Astrocyte of the cerebellum (primary cell): ENCODE measurements around the gene SPAM1.

Source experiments
- DNase-seq: peaks from one replicate; pipeline ENCODE4 v3.0.0-alpha.2; 2011; ENCODE audit warnings: low read depth
- H3K4me3 ChIP-seq: 2 replicates; pipeline ENCODE4 v1.5.1; 2011; ENCODE audit warnings: mild to moderate bottlenecking, low read depth, low read length, moderate library complexity
- CTCF ChIP-seq: IDR thresholded peaks from 2 replicates; pipeline ENCODE4 v1.5.1; 2012; ENCODE audit warnings: low read length, low read depth, moderate library complexity, mild to moderate bottlenecking; ENCODE audit errors: missing control alignments
- in situ Hi-C: cut with HindIII; loops from 2 replicates; pipeline ENCODE4 v1.10.0; 2017; ENCODE audit warnings: low sequenced_read_pairs

SPAM1 gene

GRCh38 chr7:123945938-123946337 lies 20.9 kb downstream of the SPAM1 start:
- H3K4me3 ChIP-seq, result no peak overlapping the region
- in situ Hi-C loops, result no loop called here
- TF ChIP-seq CTCF, result no peak
- DNase-seq, result no peak

- no peak overlapping the region for H3K4me3 ChIP-seq
- DNase-seq, result no peak
- in situ Hi-C loops, result no loop called here
- no peak for TF ChIP-seq CTCF
Observed at GRCh38 chr7:123948136-123948535, 23.1 kb downstream of the SPAM1 start.

GRCh38 chr7:123958186-123958703 lies 33.2 kb downstream of the SPAM1 start:
- in situ Hi-C loops, result no loop called here
- no peak for DNase-seq
- TF ChIP-seq CTCF, result no peak
- no peak overlapping the region for H3K4me3 ChIP-seq

GRCh38 chr7:123961771-123962170 lies 36.7 kb downstream of the SPAM1 start:
- in situ Hi-C loops, result no loop called here
- no peak overlapping the region for H3K4me3 ChIP-seq
- peak; percentile 53 for DNase-seq
- TF ChIP-seq CTCF, result no peak

GRCh38 chr7:123966936-123967335 lies 41.9 kb downstream of the SPAM1 start:
- H3K4me3 ChIP-seq, result no peak overlapping the region
- peak; percentile 33 for TF ChIP-seq CTCF
- DNase-seq, result no peak
- in situ Hi-C loops, result no loop called here

GRCh38 chr7:123972045-123972444 lies 47.0 kb downstream of the SPAM1 start:
- DNase-seq, result no peak
- in situ Hi-C loops, result no loop called here
- no peak for TF ChIP-seq CTCF

GRCh38 chr7:123972831-123973230 lies 47.8 kb downstream of the SPAM1 start:
- no peak overlapping the region for H3K4me3 ChIP-seq
- DNase-seq, result no peak
- no peak for TF ChIP-seq CTCF
- in situ Hi-C loops, result no loop called here

More at GRCh38 chr7:123972045-123972444, 47.0 kb downstream of the SPAM1 start:
- H3K4me3 ChIP-seq, result no peak overlapping the region
